ENCODE measurements around the gene ADAM33.

The ADAM33 gene

DNA sequence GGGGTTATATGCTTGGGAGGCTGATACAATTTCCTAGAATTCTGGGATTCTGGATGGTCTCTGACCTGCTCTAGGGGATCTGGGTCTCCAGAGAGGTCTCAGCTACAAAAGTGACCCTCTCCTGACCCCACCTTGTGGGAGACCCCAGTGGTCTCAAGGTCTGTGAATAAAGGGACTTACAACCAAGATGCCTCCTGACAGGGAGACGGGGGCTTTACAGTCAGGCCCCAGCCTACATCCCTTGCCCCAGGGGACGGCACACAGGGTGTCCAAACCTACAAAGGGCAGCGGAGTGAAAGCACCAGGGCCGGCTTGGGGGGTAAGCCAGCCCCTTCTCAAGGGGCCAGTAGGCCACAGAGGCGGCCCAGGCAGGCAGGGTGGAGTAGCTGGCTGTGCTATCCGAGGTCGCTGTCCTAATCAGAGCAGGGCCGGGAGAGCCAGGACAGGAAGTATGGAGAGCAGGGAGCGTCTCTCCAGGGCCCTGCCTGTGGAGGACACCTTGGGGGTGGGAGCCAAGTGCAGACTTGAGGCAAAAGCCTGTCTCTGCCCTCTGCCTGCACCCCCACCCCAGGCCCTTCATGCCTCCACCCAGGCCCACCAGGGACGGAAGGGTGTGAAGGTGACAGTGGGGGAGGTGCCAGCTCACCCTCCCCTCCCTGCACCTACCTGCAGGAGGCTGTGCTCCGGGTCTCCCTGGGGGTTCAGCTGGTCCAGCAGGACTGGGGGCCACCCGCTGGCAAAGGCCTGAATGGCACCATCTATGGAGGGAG, 22.1 kb downstream of the ADAM33 start:
- Histone ChIP-seq H3K27me3 (replicated peaks; ENCODE audit: control insufficient read depth, insufficient read depth, low read length) (peaks cover 2% of the 10 kb centered on the region; the same call in 1 of the 2 replicates), H3K36me3 (ENCODE audit: control insufficient read depth, insufficient read depth, low read length) (no peaks in the 10 kb centered on the region), H3K4me3 (replicated peaks; ENCODE audit: low read depth, low read length) (no peak overlapping the region)
- no peak for DNase-seq (ENCODE audit: extremely low read depth, insufficient read length)
- TF ChIP-seq, protein P1, sequence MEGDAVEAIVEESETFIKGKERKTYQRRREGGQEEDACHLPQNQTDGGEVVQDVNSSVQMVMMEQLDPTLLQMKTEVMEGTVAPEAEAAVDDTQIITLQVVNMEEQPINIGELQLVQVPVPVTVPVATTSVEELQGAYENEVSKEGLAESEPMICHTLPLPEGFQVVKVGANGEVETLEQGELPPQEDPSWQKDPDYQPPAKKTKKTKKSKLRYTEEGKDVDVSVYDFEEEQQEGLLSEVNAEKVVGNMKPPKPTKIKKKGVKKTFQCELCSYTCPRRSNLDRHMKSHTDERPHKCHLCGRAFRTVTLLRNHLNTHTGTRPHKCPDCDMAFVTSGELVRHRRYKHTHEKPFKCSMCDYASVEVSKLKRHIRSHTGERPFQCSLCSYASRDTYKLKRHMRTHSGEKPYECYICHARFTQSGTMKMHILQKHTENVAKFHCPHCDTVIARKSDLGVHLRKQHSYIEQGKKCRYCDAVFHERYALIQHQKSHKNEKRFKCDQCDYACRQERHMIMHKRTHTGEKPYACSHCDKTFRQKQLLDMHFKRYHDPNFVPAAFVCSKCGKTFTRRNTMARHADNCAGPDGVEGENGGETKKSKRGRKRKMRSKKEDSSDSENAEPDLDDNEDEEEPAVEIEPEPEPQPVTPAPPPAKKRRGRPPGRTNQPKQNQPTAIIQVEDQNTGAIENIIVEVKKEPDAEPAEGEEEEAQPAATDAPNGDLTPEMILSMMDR (IDR thresholded peaks at IDR 0.05; ENCODE audit: insufficient read depth, low read length, poor library complexity, severe bottlenecking), result peak; percentile 25

DNA sequence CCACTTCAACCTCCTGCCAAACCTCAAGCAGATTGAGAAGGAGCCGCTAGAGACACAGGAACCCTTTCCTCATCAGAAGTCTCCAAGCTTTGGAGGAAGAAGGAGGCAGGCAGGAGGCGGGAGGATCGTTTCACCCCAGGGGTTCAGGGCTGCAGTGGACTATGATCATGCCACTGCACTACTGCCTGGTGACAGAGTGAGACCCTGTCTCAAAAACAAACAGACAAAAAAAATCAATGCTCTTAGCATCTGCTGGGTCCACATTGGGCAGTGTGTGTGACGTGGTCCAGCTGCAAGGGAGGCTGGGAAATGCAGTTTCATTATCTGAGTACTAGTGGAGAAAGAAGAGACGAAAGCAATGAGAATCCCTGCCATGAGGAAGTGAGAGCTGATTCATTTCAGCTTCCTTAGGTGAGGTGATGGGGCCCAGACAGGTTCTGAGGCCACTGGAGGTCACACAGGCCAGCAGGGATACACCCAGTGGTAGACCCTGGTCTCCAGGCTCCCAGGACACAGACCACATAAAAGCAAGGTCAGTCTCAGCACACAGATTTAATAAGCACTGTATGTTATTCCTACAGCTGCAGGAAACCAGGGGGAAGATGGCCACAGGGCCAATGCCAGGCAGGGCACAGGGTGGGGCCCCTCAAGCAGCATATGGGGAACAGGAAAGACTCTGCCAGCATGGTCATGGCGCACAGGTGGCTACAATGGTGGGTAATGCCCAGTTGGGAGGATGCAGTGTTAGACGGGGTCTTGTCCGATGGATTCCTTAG, 22.9 kb downstream of the ADAM33 start:
- Histone ChIP-seq H3K36me3 (ENCODE audit: control insufficient read depth, insufficient read depth, low read length) (no peaks in the 10 kb centered on the region), H3K27me3 (replicated peaks; ENCODE audit: control insufficient read depth, insufficient read depth, low read length) (peaks cover 2% of the 10 kb centered on the region; the same call in 1 of the 2 replicates), H3K4me3 (replicated peaks; ENCODE audit: low read depth, low read length) (no peak overlapping the region)
- DNase-seq (ENCODE audit: extremely low read depth, insufficient read length), result peak; percentile 61
- TF ChIP-seq, protein P1 (IDR thresholded peaks at IDR 0.05; ENCODE audit: insufficient read depth, low read length, poor library complexity, severe bottlenecking), result no peak

DNA sequence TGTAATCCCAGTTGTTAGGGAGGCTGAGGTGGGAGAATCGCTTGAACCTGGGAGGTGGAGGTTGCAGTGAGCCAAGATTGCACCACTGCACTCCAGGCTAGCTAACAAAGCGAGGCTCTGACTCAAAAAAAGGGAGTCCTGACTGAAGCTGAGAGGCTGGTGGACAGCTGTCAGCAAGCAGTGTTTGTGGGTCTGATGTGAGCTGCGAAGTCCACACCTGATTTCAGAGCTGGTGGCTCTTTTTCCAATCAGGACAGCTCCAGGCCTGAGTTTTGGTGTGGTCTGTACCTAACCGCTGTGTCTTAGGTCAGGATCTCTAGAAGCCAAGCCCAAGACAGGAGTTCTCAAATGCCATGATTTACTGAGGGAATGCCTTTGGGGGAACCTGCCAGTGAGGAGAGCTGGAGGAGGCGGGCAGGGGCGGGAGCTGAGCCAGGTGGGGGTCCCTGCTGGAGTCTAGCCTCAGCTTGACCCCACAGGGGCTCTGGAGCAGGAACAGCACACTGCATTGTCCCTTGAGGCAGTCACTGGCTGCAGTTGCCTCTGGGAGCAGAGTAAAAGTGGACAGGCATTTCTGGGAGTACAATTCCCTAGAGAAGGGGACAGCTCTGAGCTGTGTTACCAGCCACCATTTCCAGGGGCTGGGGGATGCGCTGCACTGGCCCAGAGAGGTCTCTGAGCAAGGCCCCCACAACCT, 23.6 kb downstream of the ADAM33 start:
- Histone ChIP-seq H3K36me3 (ENCODE audit: control insufficient read depth, insufficient read depth, low read length) (no peaks in the 10 kb centered on the region), H3K27me3 (replicated peaks; ENCODE audit: control insufficient read depth, insufficient read depth, low read length) (peaks cover 2% of the 10 kb centered on the region; the same call in 1 of the 2 replicates), H3K4me3 (replicated peaks; ENCODE audit: low read depth, low read length) (no peak overlapping the region)
- DNase-seq (ENCODE audit: extremely low read depth, insufficient read length), result no peak
- TF ChIP-seq, protein P1 (IDR thresholded peaks at IDR 0.05; ENCODE audit: insufficient read depth, low read length, poor library complexity, severe bottlenecking), result no peak

DNA sequence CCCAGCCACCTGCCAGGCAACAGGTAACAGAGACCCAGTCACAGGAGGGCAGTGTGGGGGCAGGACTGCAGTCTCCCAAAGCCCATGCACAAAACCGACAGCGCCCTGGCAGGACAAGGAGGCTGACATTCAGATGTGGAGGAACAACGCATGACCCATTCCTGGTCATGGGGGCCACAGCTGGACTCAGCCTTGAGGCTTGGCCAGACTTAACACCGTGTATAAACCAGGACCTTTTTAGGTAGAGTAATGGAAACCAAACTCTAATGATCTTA, 26.7 kb downstream of the ADAM33 start:
- Histone ChIP-seq H3K27me3 (replicated peaks; ENCODE audit: control insufficient read depth, insufficient read depth, low read length) (no peaks in the 10 kb centered on the region), H3K4me3 (replicated peaks; ENCODE audit: low read depth, low read length) (no peak overlapping the region), H3K36me3 (ENCODE audit: control insufficient read depth, insufficient read depth, low read length) (no peaks in the 10 kb centered on the region)
- TF ChIP-seq, protein P1 (IDR thresholded peaks at IDR 0.05; ENCODE audit: insufficient read depth, low read length, poor library complexity, severe bottlenecking), result no peak
- DNase-seq (ENCODE audit: extremely low read depth, insufficient read length), result no peak

DNA sequence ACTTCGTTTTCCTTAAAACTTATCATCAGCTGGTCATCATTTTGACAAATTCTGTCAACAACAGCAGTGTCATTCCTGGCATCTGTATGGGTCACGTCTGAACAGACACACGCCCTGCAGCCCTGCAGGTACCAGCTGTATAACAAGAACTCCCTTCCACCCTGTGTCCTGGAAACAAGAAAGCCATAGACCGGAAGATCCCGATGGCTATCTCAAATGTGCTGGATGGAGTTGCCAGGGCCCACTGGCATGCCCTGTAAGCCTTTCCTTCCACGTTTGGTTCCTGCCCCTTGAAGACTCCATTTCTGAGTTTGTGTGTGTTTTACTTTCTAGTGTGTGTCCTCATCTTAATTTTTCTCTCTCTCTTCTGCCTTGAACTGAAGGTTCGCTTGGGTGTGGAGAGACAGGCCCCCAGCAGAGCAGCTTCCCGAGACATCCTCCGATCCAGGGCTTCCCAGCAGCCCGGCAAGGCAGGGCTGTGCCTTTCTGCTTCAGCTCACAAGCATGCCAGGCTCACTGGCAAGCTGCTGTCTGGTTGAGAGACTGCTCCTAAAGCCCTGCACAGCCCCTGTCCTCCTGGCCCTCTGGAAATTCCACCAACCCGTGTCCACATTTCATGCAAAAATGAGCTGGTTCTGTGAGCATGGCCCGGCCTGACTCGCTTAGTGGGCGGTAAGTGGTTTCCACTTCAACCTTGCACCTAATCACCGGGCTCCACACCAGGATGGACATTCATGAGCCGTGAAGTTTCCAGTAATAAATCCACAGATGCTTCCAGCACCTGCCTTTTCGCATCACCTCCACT, 27.3 kb downstream of the ADAM33 start:
- no peaks in the 10 kb centered on the region for H3K27me3 ChIP-seq (replicated peaks; ENCODE audit: control insufficient read depth, insufficient read depth, low read length)
- DNase-seq (ENCODE audit: extremely low read depth, insufficient read length), result no peak
- no peak overlapping the region for H3K4me3 ChIP-seq (replicated peaks; ENCODE audit: low read depth, low read length)
- H3K36me3 ChIP-seq (ENCODE audit: control insufficient read depth, insufficient read depth, low read length), result no peaks in the 10 kb centered on the region
- TF ChIP-seq, protein P1 (IDR thresholded peaks at IDR 0.05; ENCODE audit: insufficient read depth, low read length, poor library complexity, severe bottlenecking), result no peak
